NCI-H1436 treated with DMSO at 0.1 percent for 48 hours (cell line): ENCODE data around the gene TPCN2.
"Not testable (repeated sequence)": the region's sequence is repeated elsewhere in the genome, so short reads cannot be mapped to it uniquely, and the experiment has no call there.

Experiments used
- DNase-seq: peaks from one replicate; lab custom pipeline; 2025; lab: John Stamatoyannopoulos, UW

TPCN2 gene

DNA sequence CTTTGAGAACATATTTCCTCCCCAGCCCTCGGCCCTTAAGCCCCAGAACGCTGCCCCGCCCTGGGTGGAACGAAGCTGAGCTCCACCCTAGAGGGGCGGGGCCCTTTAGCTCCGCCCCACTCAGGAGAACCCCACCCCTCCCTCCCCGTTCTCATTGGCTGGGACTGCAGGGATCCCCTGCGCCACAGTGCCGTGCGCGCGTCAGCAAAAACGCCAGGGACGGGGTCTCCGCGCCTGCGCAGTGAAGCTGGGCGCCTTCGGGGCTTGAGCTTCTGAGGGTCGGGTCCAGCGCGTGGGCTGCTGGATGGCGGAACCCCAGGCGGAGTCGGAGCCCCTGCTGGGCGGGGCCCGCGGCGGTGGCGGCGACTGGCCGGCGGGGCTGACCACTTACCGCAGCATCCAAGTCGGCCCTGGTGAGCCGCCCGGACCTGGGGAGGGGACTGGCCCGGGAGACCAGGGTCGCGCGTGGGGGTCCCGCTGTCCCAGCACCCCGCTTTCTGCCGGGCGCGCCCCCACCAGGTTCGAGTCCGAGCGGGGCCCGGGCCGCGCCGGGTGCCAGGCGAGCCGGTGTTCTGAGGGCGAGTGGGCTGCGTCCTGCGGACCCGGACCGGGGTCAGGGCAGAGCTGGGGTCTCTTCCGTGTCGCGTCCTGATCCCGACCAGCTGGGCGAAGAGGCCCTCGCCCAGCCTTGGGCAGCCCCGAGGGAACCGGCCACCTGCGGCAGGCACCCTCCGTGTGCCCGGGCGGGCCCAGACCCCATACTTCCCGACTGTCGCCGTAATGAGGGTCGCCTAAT lies at the start of gene TPCN2:
TPCN2 (plus strand) TSS at position 239 of the 796 bp plus-strand sequence; CDS start at position 305, 66 bp downstream.
- DNase-seq, result peak; percentile 69

DNA sequence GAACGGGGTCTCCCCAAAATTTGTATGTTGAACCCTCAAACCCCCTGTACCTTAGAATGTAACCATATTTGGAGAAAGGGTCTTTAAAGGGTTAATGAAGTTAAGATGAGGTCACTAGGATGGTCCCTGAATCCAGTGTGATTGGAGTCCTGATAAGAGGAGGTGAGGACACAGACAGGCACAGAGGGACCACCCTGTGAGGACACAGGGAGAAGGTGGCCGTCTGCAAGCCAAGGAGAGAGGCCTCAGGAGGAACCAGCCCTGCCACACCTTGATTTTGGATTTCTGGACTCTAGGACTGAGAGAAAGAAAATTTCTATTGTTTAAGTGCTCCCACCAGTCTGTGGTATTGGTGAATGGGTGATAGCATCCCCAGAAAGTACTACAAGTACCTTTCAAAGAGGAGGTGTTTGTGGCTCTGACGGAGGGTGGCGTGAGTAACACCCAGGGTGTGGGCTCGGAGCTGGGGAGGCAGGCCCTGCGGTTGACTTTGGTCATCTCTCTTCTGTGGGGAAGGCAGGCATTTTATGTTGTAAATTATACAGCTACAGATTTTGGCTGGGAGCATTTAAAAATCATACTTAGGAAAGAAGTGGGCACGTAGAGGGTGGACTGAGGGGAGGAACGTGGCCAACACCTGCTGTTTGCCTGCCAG lies 49.5 kb upstream of the TPCN2 start:
- no peak for DNase-seq

DNA sequence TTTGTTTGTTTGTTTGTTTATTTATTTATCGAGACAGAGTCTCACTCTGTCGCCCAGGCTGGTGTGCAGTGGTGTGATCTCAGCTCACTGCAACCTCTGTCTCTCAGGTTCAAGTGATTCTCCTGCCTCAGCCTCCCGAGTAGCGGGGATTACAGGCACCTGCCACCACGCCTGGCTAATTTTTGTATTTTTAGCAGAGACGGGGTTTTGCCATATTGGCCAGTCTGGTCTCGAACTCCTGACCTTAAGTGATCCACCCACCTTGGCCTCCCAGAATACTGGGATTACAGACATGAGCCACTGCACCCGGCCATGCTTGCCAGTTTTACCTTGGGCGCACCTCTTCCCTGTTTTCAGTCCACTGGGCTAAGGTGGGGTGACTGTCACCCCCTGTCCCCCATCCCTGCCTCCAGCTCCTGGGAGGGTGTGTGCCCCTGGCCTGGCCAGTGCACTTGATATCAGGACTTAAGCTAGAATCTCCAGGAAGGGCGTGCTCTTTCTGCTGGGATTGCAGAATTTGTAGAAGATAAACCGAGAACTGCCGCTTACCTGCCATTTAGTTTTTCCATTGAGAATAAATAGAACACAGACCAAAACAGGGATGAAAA lies 48.9 kb upstream of the TPCN2 start:
- DNase-seq, result not testable (repeated sequence)

DNA sequence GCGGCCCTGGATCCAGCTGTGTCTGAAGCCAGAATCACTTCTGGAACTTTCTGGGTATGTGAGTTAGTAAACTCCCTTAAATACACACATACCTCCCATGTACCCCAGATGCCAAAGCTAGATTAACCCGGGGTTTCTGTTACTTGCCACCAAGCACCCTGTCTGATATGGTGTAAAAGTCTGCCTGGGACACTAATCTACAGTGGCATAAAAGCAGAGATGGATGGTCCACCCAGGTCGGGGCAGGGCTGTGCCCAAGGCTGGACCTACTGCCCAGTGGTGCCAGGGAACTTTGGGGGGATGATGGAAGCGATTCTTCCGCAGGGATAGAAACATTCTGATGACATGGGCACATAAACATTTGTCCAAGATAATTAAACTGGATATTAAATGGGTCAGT lies 48.3 kb upstream of the TPCN2 start:
- no peak for DNase-seq

DNA sequence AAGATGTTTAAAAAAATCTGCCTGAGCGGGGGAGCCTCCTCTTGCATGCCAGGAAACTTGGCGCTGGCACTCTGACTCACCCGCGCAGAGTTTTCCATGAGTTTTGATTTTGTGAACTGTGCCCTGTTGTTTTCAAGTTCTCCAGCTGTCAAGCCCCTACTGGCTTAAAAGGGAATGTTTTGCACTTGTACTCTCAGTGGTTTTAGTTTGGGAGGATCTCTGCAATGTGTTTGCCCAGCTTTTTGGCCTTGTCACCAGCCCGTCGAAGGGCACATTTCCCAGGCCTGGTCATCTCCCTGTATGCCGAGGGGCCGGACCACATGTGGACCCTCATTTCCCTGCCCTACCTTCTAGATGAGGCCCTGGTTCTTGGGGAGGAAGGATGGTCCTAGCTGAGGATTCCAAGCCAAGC lies 47.9 kb upstream of the TPCN2 start:
- DNase-seq, result no peak

DNA sequence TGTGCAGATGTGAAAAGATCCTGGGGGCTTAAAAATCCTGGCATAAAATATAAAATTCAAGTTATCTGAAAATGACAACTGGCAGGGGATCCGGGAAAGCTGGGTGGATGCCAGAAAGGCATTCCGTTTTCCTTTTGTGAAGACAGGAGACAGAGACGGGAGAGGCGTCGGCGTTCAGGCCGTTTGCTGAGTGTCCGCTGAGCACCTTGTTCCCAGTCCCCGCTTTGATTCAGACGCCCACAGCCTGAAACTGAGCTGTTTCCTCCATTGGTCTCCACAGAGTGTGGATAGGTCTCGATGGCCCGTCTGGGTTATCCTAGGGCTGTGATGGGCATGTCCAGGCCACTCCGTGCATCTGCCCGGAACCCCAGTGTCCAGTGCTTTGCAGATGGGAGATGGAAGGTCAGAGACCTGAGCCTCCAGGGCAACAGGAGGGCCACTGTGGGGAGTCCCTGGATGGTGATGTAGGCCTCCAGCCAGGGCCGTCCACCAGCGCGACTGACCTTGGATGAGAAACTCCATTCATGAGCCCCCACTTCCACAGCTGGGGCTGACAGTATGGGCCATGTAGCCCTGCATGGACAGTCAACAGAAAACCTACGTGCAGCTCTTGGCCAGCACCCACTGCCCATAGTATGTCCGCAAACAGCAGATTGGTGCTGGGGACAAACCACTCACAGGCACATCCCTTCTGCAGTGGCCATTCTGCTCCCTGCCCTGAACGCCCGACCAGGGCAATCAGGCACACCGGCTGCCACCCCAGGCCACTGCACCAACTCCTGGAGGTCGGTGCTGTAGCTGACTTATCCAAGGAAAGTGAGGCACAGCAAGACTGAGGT lies 47.3 kb upstream of the TPCN2 start:
- no peak for DNase-seq

DNA sequence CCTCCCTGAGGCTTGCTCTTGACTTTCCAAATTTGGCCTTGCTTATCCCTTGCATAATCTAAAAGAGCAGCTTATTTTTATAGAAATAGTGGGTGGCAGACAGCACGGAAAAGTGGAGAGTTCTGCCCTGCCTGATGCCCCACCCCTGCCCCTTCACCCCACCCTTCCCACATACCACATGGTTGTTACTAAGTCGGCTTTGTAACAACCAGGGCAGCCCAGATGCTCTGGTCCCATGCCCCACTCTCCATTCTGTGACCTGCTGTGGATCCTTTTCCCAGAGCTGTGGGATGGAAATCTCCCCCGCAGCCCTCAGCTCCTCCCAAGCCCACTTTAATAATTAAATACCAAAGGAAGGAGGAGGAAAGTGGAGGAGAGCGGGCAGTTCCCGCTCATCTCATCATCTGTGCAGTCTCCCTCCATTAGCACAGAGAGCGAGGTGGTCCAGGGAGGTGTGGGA lies 46.6 kb upstream of the TPCN2 start:
- no peak for DNase-seq

DNA sequence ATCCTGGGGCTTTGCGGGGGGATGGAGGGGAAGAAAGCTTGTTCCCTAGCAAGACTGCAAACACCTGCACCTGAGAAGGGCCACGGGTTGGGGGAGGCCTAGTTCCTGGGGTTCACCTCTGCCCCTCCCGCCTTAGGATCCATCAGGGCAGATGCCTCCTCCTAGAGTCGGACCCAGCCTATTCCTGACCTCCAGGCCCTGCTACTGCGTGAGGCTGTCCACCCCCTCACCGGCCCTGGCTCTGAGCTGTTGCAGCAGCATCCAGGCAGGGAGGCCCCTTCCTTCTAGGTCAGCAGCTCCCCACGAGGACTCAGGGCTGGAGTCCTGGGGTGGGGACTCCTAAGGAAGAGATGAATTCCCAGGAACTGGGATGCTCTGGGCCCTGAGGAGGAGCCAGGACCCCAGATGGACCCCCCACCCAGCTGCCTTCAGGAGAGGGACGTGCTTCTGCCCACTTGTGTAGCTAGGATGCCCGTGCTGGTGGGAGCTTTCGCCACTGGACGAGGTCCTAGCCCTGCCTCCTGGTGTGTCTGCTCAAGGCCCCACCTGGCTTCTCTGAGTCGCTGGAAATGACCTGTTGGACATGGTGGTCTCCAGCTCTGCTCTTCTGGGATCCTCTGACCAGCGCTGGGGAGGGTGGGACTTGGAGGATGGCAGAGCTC lies 46.0 kb upstream of the TPCN2 start:
- DNase-seq, result no peak

DNA sequence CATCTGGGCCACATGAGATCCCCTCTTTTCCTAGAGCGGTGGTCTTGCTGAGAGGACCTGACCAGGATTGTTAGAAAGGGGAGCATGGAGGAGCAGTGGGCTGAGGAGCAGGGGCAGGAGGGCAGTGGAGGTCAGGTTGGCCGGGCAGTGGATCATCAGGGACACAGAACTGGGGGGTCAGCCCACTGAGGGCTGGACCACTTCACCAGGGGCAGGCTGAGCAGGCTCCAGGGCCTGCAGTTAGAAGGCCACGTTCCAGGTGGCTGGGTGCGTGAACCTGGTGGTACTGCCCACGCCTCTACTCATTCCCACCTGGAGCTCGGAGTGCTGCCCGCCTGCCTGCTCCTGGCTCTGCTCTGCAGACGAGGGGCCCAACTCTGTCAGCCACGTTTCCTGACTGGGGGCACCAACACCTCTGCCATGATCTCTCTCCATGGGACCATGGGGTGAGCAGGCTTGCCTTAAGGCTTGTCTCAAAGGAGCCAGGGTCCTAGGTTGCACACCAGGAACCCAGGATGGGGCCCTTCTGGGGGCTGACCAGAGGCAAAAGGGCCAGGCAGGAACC lies 45.3 kb upstream of the TPCN2 start:
- DNase-seq, result no peak

DNA sequence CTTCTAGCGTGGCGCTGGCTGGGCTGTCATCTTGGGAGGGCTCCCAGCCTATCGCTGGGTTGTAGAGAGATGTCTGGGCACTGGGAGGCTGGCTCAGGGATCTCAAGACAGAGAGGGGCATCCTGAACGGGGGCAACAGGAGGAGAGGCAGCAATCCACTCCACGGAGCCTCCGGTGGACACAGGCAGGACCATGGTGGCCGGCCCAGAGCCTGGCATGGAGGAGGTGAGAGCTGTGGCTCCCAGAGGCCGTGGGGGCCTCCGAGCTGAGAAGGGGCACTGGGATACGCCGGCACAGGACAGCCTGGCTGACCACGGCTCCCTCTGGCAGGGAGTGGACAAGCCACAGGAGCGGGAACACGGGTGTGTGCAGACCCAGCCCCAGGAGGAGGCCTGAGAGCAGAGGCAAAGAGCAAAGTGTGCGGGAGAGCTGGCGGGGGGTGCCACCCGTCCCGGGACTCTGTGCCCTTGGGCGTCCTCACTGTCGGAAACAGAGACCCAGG lies 44.8 kb upstream of the TPCN2 start:
- DNase-seq, result no peak

DNA sequence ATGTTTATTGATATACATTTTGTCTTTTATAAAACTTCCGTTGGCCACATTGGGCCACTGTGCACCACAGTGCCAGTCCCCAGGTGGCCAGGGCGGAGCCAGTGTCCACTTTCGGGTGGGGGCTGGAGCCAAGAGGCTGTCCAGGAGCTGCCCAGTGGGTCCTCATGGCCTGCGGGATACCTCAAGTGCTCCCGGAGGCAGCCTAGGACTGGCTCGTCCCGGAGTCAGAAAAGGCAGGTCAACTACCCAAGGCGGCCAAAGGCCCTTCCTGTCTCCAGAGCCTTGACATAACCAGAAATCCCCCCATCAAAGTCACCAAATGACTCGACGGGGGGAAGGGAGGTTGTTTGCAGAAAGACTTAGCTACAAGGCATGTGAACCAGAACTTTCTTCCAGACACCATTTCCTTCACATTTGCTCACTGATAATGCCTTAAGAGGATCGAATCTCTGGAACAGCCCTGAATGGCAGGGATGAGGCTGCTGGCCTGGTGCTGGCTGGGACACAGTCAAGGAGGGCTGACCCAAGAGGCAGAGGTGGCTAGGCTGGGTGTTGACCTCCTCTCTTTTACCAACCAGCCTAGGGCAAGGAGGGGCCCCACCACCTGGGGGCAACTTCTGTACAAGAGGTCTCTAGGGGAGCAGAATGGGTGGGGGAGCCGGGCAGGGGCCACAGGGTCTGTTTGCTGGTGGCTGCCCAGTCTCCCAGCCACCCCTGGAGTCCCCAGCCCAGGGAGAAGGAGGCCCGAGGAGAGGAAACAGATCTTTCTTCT lies 44.1 kb upstream of the TPCN2 start:
- DNase-seq, result no peak

DNA sequence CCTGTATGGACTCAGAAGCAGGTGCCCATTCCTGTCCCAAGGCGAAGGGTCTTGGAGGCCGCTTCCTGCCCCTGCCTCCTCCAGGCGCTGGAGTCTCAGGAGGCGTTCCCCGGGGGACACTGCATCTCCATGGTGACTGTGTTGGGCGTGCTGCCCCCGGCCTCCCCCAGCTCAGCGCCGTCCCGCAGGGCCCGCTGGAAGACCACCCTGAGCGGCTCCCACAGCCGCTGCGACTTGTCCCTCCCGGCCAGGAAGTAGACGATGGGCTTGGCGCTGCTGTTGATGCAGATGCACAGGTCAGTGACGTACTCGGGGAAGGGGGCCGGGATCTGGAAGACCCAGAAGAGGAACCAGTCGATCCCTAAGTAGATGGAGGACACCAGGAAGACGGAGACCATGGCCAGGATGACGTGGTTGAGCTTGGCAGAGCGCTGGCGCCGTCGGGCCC lies 43.5 kb upstream of the TPCN2 start:
- DNase-seq, result no peak

DNA sequence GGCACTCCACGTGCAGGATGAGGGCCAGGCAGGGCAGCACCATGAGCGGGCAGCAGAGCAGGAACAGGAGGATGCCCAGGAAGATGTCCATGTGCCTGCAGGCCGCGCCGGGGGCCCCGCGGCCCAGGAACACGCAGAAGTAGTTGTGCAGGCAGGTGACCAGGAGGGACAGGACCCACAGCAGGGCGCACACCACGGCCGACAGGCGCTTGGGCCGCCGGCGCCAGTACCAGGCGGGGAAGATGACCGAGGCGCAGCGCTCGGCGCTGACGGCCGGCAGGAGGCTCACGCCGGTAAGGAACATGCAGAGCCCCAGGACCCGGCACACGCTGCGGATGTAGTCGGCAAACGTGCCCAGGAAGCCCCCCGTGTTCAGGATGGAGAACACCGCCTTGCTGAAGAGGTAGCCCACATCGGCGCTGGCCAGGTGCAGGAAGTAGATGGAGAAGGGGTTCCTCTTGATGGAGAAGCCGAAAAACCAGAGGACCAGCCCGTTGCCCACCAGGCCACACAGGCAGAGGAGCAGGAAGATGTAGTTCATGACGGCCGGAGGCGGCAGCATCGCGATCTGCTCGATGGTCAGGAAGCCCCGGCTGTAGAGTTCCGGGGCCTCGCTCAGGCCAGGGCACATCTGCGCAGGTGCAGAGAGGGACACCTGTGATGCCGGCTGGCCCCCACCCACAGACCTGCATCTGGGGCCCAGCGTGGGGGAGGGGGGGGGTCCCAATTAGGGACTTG lies 42.9 kb upstream of the TPCN2 start:
- DNase-seq, result no peak

DNA sequence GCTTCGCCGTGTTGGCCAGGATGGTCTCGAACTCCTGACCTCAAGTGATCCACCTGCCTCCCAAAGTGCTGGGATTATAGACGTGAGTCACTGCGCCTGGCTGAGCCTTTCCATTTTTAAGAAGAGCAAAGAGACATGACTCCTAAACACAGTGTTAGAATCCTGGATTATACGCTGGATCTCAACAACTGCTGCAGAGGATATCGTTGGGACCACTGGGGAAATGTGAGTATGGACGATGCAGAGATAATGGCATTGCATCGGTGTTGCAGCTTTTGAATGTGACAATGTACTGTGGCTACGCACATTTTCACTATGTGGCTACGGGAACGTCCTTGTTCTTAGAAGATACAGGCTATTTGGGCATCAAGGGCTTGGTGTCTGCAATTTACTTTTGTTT lies 41.9 kb upstream of the TPCN2 start:
- no peak for DNase-seq

DNA sequence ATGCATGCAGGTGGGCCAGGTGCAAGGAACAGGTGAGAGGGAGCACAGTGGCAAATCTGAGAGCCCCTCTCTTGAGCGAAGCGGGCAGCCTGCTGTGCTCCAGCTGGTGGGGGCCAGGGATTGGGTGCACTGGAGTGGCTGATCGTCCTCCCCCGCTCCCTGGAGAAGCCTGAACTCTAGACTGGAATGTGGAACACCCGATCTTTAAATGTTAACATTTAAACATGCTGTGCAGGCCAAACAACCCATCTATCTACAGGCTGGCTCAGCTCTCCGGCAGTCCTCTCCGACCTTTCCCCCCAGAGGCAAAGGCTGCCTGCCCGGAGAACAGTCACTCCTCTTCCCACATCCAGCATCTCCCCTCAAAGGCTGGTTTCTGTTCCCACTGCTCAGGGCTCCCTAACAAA lies 40.8 kb upstream of the TPCN2 start:
- DNase-seq, result no peak

DNA sequence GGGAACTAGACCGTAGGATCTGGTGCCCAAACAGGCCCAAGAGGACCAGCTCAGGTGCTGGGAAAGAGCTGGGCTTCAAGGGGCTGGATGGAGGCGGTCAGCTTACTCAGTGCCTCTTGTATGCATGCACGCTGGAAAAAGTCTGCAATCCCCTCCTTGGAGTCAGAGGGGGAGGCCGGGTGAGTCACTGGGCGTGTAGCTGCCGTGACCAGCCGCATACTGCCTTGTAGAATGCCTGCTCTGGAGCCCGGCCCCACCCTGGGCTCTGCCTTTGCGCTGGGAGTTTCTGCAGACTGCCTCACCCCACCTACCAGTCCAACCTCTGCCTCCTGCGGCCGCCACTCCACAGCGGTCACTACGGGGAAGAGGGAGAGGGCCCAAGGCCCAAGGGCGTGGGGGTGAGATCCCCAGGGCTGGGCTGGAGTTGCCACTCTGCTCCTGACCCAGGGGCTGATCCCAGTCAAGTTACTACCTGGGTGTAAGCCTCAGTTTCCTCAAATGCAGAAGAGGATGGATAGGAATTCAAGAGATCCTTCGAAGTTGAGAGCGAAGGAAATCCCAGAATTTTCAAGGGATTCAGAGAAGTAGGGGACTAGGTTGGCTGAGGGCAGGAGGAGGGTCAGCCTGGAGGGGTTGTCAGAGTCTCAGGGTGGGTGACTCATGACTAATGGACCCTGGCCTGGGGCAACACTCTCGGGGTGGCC lies 39.8 kb upstream of the TPCN2 start:
- DNase-seq, result no peak

DNA sequence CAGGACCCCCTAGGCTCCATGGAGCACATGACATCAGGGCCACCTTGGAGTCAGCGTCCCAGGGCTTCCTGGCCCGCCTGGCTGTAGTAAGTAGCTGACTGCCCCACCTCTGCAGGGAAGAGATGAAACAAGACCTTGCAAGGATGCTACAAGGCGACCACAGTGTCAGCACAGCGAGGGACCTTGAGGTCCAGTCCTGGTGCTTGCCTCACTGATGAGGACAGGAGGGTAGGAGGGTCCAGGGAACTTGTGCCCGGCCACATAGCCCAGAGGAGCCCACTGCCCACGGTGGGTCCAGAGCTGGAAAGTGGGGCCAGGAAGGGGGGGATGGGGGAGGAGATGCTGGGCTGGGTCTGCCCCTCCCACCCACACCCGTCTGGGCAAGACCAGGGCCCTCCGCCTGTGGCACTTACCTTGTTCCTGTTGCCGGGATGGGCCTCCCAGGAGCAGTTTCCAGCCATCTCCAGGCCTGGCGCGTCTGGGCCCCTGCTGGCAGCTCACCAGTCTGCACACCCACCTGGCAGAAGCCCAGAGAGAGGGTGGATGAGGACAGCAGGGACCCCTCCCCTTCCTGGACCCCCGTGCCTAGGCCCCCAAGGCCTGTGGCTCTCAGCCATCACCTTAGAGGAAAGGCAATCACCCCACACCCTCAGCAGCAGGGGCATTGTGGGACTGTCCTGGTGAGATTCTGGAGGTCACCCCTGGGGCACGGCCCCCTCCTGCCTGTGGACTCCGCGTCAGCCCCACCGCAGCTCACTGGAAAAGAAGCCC lies 39.1 kb upstream of the TPCN2 start:
- DNase-seq, result no peak

DNA sequence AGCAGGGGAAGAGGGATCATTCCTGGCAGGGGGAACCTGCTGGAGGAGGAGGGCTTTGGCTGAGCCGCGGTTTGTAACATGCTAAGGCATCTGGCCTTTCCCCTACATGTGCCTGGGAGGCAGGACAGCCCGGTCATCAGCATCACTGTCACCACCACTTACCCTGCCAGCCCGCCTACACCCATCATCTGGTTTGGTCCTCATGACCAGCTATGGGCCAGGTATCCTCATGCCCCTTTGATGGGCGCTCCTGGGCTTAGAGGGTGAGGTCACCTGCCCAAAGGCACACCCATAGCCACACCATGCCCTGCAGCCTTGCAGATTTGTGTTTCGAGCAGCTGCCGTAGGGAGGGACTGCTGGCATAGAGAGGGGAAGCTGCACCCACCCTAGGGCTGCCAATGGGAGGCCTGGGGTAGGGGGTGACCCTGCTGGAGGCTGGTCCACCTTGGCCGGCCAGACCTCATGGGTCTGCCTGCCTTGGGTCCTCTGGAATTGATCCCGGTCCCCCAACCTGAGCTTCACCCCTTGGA lies 38.3 kb upstream of the TPCN2 start:
- no peak for DNase-seq
